GM12891 (cell line): ENCODE measurements around the gene IGSF8.
A peak's percentile ranks its signal among the peaks of the same experiment; 100 is the strongest.

Experiments
- DNase-seq: peaks from one replicate; pipeline ENCODE4 v3.0.0; 2011; ENCODE audit warnings: low spot score; ENCODE audit not compliant: insufficient read length
- FAIRE-seq: peaks from 2 replicates; lab custom pipeline; 2011; peaks lifted over from hg19 to GRCh38; lab: Jason Lieb, UNC
- PAX5 ChIP-seq: IDR thresholded peaks from 2 replicates; pipeline ENCODE4 v1.6.1; 2011; ENCODE audit warnings: low read length, moderate library complexity, mild to moderate bottlenecking; ENCODE audit not compliant: insufficient read depth, severe bottlenecking
- POLR2A ChIP-seq: IDR thresholded peaks from 2 replicates; pipeline ENCODE4 v1.6.1; 2011; ENCODE audit warnings: low read depth, low read length, control low read depth
- POLR2AphosphoS5 ChIP-seq: IDR thresholded peaks from 2 replicates; pipeline ENCODE4 v1.6.1; 2011; ENCODE audit warnings: low read depth, low read length, control low read depth
- POU2F2 ChIP-seq: IDR thresholded peaks from 2 replicates; pipeline ENCODE4 v1.6.1; 2011; ENCODE audit warnings: low read depth, mild to moderate bottlenecking, control low read depth, low read length, moderate library complexity
- SPI1 ChIP-seq: IDR thresholded peaks from 2 replicates; pipeline ENCODE4 v1.6.1; 2011; ENCODE audit warnings: low read depth, low read length, control low read depth
- TAF1 ChIP-seq: IDR thresholded peaks from 2 replicates; pipeline ENCODE4 v1.6.1; 2011; ENCODE audit warnings: low read depth, low read length, control low read depth

Gene IGSF8

DNA sequence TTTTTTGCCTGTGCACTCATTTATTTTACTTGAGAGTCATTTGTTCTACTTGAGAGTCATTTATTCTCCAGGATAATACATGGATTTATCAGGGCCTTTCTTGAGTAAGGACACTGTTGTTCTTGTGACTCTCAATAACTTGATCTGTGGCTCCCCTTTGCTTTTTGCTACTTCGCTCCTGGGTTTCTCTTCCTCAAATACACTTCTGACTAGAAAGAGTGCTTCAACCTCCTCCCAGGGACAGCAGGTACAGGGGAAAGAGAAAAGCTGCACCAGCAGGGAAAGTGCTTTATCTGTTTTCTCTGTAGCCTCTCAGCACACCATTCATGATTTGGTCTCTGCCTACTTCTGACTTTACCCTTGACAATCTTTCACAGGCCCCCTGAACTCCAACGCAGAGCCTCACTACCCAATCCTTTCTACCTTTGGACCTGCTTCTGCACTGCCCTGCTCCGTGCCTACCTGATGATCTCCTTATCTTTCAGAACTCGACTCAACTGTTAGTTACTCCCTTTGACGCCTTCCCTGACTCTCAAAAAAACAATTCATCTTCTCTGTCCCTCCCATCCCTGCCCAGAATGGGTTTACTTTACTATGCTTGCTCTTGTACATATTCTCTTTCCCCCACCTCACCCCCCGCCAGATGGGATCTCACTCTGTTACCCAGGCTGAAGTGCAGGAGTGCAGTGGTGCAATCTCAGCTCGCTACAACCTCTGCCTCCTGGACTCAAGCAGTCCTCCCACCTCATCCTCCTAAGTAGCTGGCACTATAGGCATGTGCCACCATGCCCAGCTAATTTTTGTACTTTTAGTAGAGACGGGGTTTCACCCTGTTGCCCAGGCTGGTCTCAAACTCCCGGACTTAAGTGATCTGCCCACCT, 51.1 kb downstream of the IGSF8 start:
- TF ChIP-seq POU2F2, result no peak
- peak; percentile 81 for TF ChIP-seq SPI1
- DNase-seq (no peak), FAIRE-seq (peak; percentile 20)

DNA sequence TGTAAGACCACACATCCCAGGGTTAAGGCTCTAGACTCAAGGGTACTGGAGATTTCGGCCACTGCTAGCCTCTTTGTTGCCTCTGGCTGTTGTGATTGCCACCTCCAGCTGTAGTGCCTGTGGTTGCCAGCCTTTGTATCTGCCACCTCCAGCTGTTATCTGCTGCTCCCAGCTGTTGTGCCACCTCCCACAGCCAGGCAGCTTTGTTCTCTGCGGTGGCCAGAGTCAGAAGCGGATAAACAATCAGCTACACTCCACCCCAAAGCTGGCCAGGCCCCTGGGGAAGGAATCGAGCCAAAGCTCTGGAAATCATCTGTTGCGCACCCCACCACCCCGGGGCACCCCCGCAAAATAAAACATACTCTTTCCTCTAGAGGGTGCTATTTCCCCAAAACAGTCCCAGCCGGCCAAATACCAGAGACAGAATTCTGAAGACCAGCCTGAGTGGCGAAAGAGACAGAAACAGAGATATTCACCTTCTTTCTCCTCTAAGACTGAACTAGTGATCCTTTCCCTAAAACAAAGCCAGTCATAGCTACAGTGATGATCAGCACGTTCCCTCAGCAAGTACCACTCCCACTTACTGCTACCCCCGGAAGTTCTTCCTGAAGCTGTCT, 51.8 kb downstream of the IGSF8 start:
- TF ChIP-seq PAX5, result no peak
- no peak for TF ChIP-seq POLR2AphosphoS5
- TF ChIP-seq POU2F2, result no peak
- TF ChIP-seq TAF1, result no peak
- no peak for TF ChIP-seq POLR2A
- TF ChIP-seq SPI1, result no peak
- DNase-seq (no peak), FAIRE-seq (peak; percentile 61)

DNA sequence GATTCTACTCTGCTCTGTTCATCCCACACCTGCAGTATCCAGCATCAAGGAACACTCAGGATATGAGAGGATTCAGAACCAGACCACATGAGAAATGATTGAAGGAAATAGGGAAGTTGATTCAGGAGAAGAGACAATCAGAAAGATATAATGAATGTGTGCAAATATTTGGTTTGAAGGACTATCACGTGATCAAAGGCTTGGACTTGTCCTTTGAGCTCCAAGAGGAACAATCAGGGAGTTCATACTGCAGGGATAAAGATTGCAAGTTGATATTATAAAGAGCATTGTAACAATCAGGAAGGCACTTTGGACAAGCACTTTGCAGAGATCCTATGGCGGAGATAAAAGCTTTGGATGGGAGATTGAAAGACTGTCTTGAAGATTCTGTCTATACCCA, 52.8 kb downstream of the IGSF8 start:
- no peak for DNase-seq
- TF ChIP-seq POLR2A, result no peak
- TF ChIP-seq TAF1, result no peak
- no peak for TF ChIP-seq POLR2AphosphoS5
- TF ChIP-seq PAX5, result no peak
- no peak for TF ChIP-seq POU2F2
- TF ChIP-seq SPI1, result no peak
- FAIRE-seq, result no peak

DNA sequence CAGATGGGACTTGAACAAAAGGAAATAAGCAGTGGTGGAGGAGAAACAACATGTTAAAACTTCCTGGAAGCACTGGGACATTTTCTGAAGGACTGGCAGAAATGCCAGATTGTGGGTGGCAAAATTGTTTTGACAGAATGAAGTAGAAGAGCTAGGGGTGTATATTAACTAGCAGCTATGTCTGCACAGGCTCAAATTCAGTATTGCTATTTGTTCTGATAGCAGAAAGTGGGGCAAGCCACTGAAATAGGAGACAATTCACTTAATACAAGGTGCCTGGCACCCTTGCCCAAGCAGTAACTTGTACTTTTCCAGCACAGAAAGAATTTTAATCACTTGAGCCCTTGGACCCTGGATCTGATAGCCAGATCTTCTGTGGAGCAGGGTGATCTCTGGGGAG, 54.9 kb downstream of the IGSF8 start:
- DNase-seq, result no peak
- no peak for FAIRE-seq
- TF ChIP-seq POLR2A (no peak), POU2F2 (no peak), SPI1 (no peak), POLR2AphosphoS5 (no peak), PAX5 (no peak)
